HPDE6-E6E7 (cell line): ENCODE data around the gene PRR7.

Experiments
- DNase-seq: peaks from one replicate; pipeline ENCODE4 v3.0.0; 2011; ENCODE audit warnings: missing footprints; ENCODE audit errors: extremely low spot score

PRR7 gene

DNA sequence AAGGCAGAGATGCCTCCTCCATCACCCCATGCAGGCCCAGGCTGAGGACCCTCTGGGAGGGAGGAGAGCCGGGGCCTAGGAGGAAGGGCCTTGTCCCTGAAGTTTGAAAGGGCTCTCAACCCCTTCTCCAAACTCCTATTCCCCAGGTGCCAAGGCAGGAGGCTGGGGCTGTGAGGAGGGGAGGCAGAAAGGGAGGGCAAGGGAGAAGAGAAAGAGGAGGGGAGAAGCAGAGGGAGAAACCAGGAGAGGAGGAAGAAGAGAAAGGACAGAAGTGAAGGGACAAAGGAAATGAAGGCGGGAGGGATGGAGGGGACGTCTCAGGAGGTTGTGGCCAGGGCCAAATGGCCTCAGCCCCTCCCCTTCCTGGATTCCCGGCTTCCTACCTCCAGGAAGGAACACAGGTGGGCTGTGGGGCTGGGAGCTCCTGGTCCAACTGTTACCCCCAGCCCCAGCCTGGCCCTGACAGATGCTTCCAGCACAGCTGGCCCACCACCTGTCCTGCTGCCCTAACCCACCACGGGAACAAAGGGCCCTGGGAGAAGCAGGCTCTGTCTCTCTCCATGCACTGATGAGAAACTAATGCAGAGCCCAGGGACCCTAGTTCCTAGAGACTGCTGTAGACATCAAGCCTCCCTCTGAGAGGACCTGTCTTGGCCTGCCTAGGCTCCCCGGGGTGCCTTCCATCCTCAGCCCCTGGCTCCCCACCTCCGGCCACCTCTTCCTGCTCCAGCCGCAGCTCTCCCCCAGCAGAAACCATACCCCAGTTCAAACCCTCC is 23.3 kb downstream of the PRR7 start:
- DNase-seq: no peak

DNA sequence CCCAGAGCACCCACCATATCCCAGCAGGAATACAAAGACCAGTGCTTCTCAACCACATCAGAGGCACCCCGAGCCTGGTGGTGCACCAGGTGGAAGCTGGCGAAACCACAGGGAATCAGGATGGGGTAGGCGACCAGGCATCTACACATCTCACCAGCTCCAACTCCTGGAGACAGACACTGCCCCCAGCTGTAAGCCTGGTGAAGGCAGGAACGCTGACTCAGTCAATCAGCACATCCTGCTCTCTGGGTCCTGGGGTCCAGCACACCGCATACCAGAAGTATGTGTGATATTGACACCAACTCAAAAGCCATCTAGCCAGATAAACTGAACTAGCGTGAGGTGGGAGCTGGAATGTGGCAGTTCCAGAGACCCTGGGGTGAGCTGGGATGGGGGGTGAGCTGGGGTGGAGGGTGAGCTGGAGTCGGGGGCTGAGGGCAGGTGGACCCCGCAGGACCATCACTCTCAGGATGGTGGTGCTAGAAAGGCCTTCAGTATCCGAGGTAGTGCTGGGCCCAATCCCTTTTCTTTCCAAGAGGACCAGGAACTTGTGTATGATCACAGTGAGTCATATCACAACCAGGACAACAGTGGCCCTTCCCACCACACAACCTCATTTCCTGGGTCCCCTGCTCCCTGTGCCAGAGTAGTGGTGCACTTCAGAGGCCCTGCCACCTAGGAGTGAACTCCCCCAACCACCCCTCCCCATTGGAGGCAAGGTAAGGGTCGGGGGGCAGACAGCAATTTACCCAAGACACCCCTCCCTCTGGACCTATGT is 24.3 kb downstream of the PRR7 start:
- DNase-seq: no peak

DNA sequence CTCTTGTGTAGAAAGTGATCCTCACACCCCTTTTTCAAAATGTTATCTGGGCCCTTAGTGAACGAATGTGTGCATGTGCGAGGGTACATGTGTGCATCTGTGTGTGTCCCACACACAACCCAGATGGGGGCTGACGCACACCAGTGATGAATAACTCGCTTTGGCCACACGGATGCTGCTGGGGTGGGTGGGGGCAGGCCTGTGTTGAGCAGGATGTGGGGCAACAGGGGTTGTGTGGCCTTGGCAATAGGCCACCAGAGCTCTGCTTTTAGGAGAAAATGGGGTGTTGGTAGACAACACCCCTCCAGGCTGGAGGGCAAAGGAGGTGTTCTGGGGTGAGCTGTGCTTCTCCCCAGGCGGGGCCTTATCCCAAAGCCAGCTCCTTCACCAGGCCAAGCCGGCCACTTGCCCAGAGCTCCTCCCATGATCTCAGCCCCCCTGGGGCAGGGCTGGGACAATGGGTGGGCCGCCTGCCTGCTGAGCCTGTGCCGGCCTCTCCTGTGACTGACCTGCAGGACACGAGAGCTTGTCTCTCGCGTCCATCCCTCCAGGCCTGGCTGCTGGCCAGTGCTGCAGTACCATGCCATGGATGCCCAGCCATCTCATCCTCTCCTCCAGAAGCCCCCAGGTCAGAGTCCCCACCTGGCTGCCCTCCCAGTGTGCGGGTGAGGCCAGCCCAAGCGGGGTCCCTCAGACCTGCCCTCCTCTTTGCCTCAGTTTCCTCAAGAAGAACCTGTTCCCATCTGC is 25.2 kb downstream of the PRR7 start:
- DNase-seq: no peak

DNA sequence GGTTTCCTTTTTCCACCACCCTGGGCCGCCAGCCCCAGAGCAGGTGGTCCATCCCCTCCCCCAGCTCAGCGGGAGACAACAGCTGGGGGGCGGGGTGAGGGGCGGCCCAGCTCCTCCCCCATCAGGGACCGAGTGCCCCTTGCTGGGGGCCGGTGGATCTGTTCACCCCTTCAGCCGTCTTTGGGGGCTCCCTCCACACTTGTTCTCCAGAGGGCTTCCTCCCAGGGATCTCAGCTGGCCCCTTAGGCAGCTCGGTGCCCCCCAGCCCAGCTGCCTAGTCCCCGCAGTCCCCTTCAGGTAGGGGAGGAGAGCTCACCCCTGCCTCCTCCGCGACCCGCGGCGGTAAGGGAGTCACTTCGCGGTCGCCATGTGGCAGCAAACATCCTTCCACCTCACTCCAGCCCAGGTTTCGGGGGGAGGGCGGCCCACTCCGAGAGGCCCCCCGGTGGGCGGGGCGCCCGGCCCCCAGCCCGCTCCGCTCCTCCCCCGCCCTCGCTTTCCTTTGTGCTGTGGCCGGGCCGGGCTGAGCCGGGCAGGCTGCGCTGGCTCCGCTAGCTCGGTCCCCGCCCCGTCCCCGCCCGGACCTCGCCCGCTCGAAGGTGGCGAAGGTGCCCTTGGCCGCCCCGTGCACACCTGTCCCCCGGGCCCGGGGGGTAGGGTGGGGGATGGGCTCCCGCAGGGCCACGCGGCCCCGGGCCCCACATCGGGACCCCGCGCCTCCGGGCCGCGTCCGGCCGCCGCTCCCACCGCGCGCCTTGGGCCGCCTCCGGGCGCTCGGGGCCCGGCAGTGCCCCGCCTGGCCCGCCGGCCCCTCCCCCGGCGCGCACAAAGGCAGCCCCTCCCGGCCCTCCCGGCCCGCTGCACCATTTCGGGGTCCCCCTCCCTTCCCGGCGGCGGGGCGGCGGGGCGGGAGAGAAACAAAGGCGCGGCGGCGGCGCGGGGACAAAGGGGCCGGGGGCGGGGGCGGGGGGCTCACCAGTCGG is 26.1 kb downstream of the PRR7 start:
- no peak for DNase-seq

DNA sequence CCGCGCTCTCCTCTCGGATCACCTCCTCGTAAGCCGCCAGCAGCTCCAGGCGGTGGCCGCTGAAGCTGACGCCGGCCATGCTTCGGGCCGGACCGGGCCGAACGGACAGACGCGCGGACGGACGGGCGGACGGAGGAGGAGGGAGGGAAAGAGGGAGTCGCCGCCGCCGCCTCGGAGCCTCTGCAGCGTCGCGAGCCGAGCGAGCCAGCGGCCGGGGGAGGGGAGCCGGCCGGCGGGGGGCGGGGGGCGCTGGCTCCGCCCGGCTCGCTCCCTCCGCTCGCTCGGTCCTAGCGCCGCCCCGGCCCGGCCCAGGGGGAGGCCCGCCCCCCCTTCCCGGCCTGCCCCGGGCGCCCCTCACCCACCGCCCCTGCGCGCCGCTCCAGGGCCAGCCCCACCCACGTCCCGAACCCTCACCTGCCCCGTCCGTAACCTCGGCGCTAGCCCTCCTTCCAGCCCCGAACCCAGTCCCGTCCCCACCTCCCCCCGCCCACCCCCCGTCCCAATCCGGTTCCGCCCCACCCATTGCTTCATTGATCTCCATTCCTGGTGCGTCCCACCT is 26.9 kb downstream of the PRR7 start, which contains the start of gene DBN1:
Gene DBN1 (minus strand): TSS at position 192 of the 559 bp plus-strand sequence. CDS start 113 bp downstream, at position 79.
- no peak for DNase-seq

DNA sequence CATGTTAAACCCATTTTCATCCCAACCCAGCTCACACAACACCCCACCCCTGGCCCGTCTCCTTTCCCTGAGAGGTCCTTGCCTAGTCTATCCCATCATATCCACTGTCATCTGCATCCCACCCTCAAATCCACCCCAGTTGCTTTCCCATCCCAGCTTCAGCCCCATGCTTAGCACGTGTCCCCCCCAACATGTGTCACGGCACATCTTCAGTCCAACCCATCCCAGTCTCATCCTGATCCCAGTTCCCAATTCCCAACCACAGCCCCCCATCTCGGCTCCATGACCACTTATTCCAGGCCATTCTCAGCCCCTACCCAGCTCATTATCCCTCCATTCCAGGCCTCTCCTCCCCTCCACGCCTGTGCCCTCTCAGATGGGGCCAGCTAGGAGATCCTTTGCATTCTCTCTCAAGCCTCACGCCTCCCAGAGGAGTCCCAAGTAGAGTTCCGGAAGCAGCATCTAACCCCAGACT is 27.4 kb downstream of the PRR7 start:
- no peak for DNase-seq

DNA sequence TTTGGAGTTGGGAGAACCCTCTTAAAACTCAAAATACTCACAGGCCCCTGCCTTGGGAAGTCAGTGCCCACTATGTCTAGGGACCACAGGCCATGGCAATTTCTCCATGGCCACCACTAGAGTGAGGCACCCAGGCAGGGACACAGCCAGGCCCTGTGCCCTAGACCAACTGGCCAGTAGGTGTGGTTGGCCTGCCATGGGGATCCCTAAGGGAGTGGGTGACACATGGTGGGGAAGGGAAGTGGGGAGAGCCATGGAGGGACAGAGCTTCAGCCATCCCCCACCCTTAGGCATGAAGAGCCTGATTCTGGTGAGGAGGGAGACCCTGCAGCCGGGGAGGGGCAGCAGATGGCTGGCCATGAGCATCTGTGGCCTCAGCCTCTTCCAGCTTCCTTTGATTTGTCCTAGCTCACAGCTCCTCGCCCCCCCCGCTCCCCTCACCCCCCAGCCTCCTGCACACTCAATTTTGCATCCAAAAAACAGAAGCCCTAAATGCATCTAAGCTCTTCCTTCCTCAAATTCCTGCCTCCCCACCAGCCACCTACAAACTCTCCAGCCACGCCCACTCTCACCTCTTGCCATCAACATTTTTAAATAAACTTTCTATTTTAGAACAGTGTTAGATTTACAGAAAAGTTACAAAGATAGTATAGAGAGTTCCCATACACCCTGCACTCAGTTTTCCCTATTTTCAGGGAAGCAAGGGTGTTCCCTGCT is 28.4 kb downstream of the PRR7 start:
- DNase-seq: no peak

DNA sequence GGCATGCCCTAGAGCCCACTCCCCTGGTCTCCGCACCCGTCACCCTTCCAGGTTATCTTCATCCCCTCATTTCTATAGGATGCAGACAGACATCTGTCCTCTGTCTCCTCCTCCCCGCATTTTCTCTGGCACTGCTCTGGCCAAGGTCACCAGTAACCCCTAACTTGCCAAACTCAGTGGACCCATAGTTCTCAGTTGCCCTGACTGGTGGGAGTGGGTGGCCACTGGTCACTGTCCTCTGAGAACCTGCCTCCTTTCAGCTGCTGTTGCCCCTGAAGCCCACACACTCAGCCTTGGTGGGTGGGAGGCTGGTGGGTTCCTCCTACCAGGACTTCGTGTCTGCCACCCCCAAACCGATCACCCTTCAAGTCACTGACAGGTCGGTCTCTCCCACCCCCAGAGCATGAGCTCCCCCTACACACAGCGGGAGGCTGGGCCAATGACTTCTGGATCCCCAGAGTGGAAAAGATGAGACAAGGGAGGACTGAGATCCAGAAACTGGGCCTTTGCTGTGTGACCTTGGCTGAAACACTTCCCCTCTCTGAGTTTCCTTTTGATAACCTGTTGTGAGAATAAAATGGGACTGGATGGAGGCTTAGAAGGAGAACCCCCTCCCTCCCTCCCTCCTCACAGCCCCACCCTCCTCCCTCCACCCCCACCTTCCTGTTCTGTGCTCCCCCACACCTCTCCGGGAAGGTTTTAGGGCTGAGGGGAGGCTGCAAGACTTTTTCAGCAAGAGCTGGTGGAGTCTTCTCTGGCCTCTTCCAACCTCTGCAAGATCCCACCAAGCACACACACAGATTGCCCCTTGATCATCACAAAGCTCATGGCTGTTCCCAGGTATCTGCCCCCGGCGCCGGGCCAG is 29.2 kb downstream of the PRR7 start:
- no peak for DNase-seq

DNA sequence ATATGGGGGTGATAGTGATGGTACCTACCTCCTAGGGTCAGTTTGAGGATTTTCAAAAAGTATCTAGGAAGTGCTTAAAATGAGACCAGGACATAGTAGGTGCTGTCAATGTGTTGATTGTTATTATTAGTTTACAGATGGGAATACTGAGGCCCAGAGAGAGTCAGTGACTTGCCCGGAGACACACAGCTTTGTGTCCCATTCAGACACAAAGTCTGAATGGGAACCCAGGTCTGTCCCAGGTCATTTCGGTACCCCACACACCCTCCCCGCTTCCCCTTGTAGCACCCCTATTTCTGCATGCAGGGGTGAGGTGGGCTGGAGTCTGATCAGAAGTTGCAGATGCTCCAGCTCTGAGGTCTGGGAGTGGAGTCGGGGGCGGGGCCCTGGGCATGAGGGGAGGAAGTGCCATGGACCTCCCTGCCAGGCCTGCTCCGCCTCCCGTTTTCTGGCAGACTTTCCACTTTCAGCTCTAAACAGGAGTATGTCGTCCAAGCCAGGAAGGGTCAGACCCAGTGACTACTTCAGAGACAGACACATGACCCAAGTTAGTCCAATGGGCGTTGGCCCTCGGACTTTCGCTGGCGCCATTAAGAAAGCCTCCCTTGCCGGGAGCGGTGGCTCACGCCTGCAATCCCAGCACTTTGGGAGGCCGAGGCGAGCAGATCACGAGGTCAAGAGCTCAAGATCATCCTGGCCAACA is 30.1 kb downstream of the PRR7 start:
- no peak for DNase-seq

DNA sequence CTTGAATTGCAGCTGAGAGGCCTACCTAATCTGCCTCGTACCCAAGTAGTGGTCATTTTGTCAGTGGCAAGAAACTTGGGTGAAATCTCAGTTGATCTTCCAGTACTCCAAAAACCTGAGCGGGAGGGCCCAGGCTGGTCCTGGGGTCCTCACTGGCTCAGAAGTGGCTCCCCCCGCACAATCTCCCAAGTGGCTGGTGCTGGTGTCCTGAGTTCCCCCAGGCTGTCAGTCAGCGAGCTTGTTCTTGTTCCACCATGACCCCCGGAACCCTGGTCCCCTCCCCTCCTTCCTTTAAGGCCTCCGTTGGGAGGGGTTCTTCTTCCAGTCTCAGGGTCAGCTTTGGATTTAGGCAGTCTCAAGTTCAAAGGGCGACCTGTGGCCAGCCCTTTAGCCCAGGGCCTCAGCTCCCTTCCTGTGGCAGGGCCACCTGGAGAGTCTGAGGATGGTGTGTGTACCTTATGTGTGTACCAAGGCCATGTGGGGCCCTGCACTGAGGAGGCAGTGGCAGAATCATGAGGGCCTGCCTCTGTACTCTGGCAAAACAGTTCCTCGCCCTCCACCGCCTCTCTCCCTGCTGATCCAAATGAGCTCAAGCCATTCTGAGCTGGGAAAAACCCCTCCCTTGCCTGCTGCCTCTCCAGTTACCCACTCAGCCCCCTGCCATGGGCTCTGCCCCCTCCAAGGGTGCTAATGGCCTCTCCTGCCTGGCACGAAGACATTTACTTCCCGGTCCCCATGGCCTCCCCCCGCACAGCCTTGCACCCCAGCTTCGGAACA is 31.3 kb downstream of the PRR7 start:
- DNase-seq: no peak

DNA sequence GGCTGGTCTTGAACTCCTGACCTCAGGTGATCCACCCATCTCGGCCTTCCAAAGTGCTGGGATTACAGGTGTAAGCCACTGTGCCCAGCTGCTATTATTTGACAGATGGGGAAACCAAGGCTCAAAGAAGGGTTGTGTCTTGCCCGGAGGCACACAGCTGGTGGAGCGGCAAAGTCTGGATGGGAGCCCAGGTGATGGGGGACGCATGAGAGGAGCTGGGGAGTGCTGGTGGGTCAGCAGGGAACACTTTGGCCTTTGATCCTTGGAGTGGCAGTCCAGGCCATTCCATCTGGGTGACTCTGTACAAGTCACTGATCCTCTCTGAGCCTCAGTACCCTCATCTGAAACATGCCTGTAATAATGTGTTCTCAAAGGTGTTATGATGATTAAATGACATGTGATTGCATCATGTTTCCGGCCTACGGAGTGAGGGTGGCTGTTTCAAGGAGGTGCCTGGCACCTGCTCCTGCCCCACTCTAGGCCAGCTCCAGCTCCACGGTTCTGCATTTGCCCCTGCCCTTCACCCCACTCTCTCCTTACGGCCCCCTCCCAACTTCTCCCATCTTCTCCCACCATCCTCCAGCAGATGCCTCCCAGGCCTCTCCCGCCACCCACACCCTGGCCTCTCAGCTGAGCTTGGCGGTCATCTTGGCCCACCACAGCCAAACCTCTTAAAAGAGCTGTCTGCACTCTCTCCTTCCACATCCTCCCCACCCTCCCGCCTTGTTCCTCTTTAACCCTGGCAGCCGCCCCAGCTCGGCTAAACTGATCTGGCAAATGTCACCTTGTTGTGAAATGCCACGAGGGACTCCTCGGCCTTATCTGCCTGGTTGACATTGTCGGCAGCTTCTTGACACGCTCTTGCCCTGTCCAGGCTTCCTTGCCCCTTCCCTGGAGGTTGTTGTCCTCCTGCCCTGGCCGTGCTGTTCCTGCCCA is 32.4 kb downstream of the PRR7 start:
- DNase-seq: no peak

DNA sequence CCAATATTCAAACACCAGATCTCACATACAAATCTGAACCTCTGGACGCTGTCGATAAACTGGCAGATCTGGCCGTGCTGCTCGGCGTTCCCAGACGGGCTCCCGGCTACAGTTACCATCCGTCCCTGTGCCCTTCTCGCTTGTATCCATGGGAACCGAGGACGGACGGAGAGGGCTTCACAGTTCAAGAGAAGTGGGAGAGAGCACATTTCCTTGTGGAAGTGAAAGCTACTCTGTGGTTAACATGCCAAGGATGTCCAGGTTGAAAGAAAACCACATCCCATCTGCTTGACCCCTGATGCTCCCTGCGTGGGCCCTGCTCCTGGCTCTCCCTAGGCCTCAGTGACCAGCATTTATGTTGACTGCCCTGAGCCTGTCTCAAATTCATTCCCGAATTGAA is 33.2 kb downstream of the PRR7 start:
- no peak for DNase-seq

DNA sequence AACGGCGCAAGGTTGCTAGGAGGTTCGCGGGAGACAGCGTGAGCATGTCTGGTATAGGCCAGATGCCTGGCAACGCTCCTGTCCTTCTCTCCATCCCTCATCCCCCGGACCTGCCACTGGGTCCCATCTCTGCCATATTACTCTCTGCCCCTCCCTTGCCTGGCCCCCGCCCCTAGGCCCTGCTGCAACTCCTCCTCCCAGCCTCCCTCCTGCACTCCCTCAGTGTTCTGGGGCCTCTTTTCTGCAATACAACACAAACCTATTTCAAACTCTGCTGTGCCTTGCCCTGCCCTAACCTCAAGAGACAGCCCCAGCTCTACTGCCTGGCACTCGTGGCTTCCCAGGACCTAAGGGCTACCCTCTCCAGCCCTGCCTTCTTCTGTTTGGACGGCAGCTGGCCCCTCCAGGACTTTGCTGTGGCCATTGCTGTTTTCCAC is 35.8 kb downstream of the PRR7 start:
- DNase-seq: no peak

DNA sequence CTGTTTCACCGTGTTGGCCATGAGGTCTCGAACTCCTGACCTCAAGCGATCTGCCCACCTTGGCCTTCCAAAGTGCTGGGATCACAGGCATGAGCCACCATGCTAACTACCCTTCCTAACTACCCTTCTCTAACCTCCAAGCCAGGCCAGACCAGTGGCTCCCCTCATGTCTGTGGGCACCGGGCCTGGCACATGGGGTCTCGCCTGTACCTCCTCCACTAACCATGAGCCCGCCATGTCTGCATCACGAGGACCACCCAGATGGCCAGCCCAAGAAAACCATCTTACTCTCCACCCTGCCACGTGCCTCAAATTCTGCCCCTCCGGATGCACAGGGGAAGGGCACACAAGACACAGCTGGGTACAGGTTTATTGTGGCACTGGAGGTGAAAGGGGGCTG is 36.4 kb downstream of the PRR7 start:
- no peak for DNase-seq

DNA sequence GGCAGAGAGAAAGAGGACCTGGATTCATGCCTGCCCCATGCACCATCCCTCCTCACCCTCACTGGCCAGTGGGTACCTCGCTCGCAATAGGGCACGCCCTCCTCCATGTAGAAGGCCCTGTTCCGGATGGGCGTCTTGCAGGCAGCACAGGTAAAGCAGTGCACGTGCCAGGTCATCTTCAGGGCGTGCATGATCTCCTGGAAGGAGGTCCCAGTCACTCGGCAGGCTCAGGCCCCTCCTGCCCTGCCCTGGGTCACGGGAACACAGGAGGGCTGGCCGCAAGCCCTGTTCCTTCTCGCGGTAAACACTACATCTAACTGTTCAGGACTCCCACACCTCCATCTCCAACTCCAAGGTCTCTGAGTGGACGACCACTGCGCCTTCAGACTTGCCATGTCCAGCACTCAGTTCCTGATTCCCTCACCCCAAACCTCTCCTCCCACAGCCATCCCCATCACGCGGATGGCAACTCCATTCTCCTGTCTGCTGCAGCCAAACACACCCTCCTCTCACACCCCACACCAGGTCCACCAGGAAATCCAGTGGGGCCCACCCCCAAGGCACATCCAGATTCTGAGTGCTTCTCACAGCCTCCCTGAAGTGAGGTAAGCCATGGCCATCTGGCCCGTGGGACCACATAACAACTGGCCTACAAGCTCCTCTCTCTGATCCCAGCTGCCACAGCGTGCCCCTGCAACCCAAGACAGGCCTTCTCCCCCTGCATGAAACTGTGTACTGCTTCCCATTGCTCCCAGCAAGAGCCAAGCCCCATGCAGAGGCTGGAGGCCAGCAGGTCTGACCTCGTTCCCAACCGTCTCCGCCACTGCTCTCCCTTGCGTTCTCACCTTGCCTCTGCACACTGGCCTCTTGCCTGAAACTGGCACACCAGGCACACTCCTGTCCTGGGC is 37.6 kb downstream of the PRR7 start:
- DNase-seq: no peak
